Body of pancreas (tissue), 4 donors: ENCODE data around the gene AKAP13. TPM values are rescaled to one million over a fixed set of nuclear protein-coding genes. Genes with fewer than 3 reads are reported as not detected.

Experiments
- ATAC-seq: fragments of 150-250 bp; one replicate; pipeline ENCODE4 v1.9.1; 2016
- DNase-seq, 4 donors: peaks; one replicate each; pipeline ENCODE4 v3.0.0-alpha.2; 2019
- H3K27ac ChIP-seq, 4 donors: fragments of 200-600 bp; sonication (generic); 1 replicate in 3 of 4; 2 replicates in 1 of 4; pipeline versions ENCODE4 v1.5.1 to v1.6.1; 2016 to 2019; ENCODE audit warnings: mild to moderate bottlenecking in 1 of 4, mixed read lengths in 1 of 4, moderate library complexity in 1 of 4
- H3K27me3 ChIP-seq, 2 donors: fragments of 200-600 bp; sonication (generic); one replicate each; pipeline ENCODE4 v1.6.0; 2016; ENCODE audit warnings: mild to moderate bottlenecking in 1 of 2
- H3K36me3 ChIP-seq, 2 donors: fragments of 200-600 bp; sonication (generic); replicated peaks in 1 of 2; 2 replicates each; pipeline ENCODE4 v1.5.1; 2016; ENCODE audit warnings: low read depth in 2 of 2; ENCODE audit not compliant: insufficient read depth in 1 of 2
- H3K4me1 ChIP-seq: fragments of 200-600 bp; sonication (generic); one replicate; pipeline ENCODE4 v1.6.0; 2016
- H3K4me3 ChIP-seq, 2 donors: fragments of 200-600 bp; sonication (generic); 1 replicate in 1 of 2; 2 replicates in 1 of 2; pipeline ENCODE4 v1.5.1; 2016 to 2019
- H3K9me3 ChIP-seq, 3 donors: fragments of 200-600 bp; sonication (generic); 1 replicate in 2 of 3; 2 replicates in 1 of 3; pipeline ENCODE4 v1.5.1; 2016
- POLR2A ChIP-seq, 3 donors: fragments of 450-650 bp; IDR thresholded peaks; one replicate each; pipeline ENCODE4 v1.6.1; 2016; ENCODE audit warnings: antibody characterized with exemption in 3 of 3, mild to moderate bottlenecking in 2 of 3
- WGBS, 2 donors: methylation state at CpG; one replicate each; pipeline ENCODE4 v1.1.5; 2017; 5-methylcytosine and 5-hydroxymethylcytosine counted together
- intact Hi-C: fragments of 100-400 bp; cut with DNase I; formaldehyde crosslinking; loops from one replicate; pipeline ENCODE4 v1.15.1; 2023
- total RNA-seq, 2 donors: library from RNA; depleted of rRNA; stranded (reverse); fragments of >200 nt; gene quantifications; one replicate each; pipeline ENCODE4 v1.1.0, GENCODE V29; 2016
- TF ChIP-seq, protein P1 (sequence below), 7 experiments: fragments of 450-650 bp in 4 of 7; fragments of 200-600 bp in 3 of 7; sonication (generic) in 3 of 7; IDR thresholded peaks; one replicate each; pipeline ENCODE4 v1.5.1; 2016 to 2019; ENCODE audit warnings: antibody characterized with exemption in 7 of 7

The AKAP13 gene
- total RNA-seq, 2 donors from 2014 or later: 102 to 160 TPM

DNA sequence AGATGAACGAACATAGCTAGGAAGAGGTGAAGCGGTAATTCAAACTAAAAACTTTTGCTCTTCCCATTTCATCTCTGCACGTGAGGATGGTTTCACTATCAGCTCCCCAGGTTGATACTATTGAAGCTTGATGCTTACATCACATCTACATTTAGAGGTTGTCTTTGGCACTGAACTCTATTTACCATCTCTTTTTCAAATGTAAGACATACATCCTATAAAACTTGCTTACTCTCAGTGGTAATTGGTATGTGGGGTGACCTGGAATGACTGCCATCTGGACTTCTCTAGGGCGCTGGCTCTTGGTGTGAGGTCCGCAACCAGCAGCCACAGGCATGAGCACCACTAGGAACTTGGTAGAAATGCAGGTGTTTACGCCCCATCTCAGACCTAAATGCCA lies 118.1 kb downstream of the AKAP13 start:
- H3K9me3 ChIP-seq: no peaks in the 10 kb centered on the region
- H3K36me3 ChIP-seq: no peaks in the 10 kb centered on the region
- intact Hi-C loops: no loop called here
- DNase-seq: no peak
- H3K4me3 ChIP-seq: no peak overlapping the region
- no peak for ATAC-seq
- TF ChIP-seq, protein P1, sequence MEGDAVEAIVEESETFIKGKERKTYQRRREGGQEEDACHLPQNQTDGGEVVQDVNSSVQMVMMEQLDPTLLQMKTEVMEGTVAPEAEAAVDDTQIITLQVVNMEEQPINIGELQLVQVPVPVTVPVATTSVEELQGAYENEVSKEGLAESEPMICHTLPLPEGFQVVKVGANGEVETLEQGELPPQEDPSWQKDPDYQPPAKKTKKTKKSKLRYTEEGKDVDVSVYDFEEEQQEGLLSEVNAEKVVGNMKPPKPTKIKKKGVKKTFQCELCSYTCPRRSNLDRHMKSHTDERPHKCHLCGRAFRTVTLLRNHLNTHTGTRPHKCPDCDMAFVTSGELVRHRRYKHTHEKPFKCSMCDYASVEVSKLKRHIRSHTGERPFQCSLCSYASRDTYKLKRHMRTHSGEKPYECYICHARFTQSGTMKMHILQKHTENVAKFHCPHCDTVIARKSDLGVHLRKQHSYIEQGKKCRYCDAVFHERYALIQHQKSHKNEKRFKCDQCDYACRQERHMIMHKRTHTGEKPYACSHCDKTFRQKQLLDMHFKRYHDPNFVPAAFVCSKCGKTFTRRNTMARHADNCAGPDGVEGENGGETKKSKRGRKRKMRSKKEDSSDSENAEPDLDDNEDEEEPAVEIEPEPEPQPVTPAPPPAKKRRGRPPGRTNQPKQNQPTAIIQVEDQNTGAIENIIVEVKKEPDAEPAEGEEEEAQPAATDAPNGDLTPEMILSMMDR (IDR thresholded peaks at IDR 0.05): no peak
- no peak for TF ChIP-seq POLR2A (IDR thresholded peaks at IDR 0.05)
- WGBS, 2 donors: 76% methylated on average over 6 of the region's 6 CpGs
- H3K27ac ChIP-seq: no peak overlapping the region
- H3K27me3 ChIP-seq: no peaks in the 10 kb centered on the region
- H3K4me1 ChIP-seq: peaks cover 26% of the 10 kb centered on the region

DNA sequence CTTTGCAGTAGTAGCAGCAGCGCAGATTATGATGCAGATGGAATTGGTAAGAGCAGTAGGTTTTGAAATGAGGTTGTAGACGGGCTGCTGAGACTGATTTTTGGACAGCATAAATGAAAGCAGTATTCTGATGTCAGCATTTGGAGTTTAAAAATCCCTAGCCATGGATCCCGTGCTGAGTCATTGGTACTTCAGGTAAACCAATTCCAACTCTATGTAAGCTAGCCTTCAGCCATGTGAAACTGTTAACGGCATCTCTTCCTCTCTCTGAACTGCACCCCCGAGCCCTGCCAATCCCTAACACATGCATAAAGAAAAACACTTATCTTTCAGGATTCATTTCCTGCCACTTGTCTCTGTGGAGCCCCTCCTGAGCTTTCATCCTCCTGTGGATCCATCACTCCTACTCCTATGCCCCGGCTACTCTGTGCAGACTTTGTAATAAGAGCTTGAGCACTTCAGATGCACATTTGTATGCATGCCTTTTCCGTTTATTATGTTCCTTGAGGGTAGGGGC lies 119.0 kb downstream of the AKAP13 start:
- TF ChIP-seq POLR2A (IDR thresholded peaks at IDR 0.05): no peak
- TF ChIP-seq, protein P1 (IDR thresholded peaks at IDR 0.05): no peak
- DNase-seq (no peak), ATAC-seq (no peak)
- no peak overlapping the region for H3K4me3 ChIP-seq
- no peaks in the 10 kb centered on the region for H3K9me3 ChIP-seq
- H3K27me3 ChIP-seq: no peaks in the 10 kb centered on the region
- WGBS, 2 donors: 59 to 67% methylated on average over 7 of the region's 7 CpGs
- H3K4me1 ChIP-seq: peaks cover 22% of the 10 kb centered on the region
- H3K36me3 ChIP-seq: no peaks in the 10 kb centered on the region
- no peak overlapping the region for H3K27ac ChIP-seq
- intact Hi-C loops: no loop called here

GRCh38 chr15:85500060-85500708 lies 119.8 kb downstream of the AKAP13 start:
- no peak overlapping the region for H3K4me3 ChIP-seq
- TF ChIP-seq POLR2A (IDR thresholded peaks at IDR 0.05): no peak
- TF ChIP-seq, protein P1 (IDR thresholded peaks at IDR 0.05): no peak
- intact Hi-C loops: no loop called here
- ATAC-seq (no peak), DNase-seq (no peak)
- 56 to 60% methylated on average over 6 of the region's 6 CpGs for WGBS, 2 donors
- H3K27me3 ChIP-seq: no peaks in the 10 kb centered on the region
- H3K36me3 ChIP-seq: no peaks in the 10 kb centered on the region
- no peaks in the 10 kb centered on the region for H3K9me3 ChIP-seq
- peaks cover 22% of the 10 kb centered on the region for H3K4me1 ChIP-seq
- H3K27ac ChIP-seq: no peak overlapping the region

DNA sequence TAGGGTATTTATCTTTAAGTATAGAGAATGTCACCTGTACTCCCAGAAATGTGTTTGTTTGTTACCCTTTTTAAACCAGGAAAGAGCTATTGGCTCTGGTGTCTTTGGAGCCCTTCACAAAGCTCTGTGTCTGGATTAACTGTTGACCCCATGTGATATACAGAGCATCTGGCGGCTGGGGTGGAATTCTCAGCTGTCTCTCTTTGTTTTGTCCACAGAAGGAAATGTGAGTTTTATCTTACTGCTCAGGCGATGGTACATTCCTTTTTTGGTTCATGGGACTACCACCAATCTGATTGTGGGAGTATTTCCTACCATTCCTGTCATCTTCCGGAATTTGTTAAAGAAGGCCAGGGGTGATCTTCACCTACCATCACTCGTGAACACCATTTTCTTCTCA lies 120.3 kb downstream of the AKAP13 start:
- Histone ChIP-seq H3K9me3 (no peaks in the 10 kb centered on the region), H3K4me1 (peaks cover 22% of the 10 kb centered on the region), H3K4me3 (no peak overlapping the region), H3K36me3 (no peaks in the 10 kb centered on the region), H3K27ac (no peak overlapping the region), H3K27me3 (no peaks in the 10 kb centered on the region)
- DNase-seq: no peak
- ATAC-seq: no peak
- WGBS, 2 donors: 78 to 84% methylated on average over 4 of the region's 4 CpGs
- intact Hi-C loops: no loop called here
- TF ChIP-seq POLR2A (IDR thresholded peaks at IDR 0.05): no peak
- TF ChIP-seq, protein P1 (IDR thresholded peaks at IDR 0.05): no peak

GRCh38 chr15:85501574-85501973 lies 121.2 kb downstream of the AKAP13 start:
- no peaks in the 10 kb centered on the region for H3K27me3 ChIP-seq
- DNase-seq (no peak), ATAC-seq (no peak)
- H3K27ac ChIP-seq: no peak overlapping the region
- no peaks in the 10 kb centered on the region for H3K36me3 ChIP-seq
- intact Hi-C loops: no loop called here
- 93 to 98% methylated on average over 2 of the region's 2 CpGs for WGBS, 2 donors
- H3K4me3 ChIP-seq: no peak overlapping the region
- TF ChIP-seq, protein P1 (IDR thresholded peaks at IDR 0.05): no peak
- no peak for TF ChIP-seq POLR2A (IDR thresholded peaks at IDR 0.05)
- no peaks in the 10 kb centered on the region for H3K9me3 ChIP-seq
- peaks cover 14% of the 10 kb centered on the region for H3K4me1 ChIP-seq
